HFFc6 (cell line): Measurements from ENCODE around the gene DRGX. TPM values are rescaled to one million over a fixed set of nuclear protein-coding genes. Genes with fewer than 3 reads are reported as not detected.

Experiments used
- DNase-seq: peaks from one replicate; pipeline ENCODE4 v3.0.0-alpha.2; 2018
- H3K27ac Mint-ChIP-seq: 2 replicates; pipeline ENCODE4 v1.8.0; 2020; ENCODE audit warnings: mild to moderate bottlenecking, mixed read lengths
- H3K27me3 Mint-ChIP-seq: 2 replicates; pipeline ENCODE4 v1.8.0; 2021; ENCODE audit warnings: mild to moderate bottlenecking, moderate library complexity, mixed read lengths; ENCODE audit not compliant: insufficient read depth
- H3K36me3 Mint-ChIP-seq: 2 replicates; pipeline ENCODE4 v1.8.0; 2021; ENCODE audit warnings: low read depth, mixed read lengths
- H3K4me1 Mint-ChIP-seq: 2 replicates; pipeline ENCODE4 v1.8.0; 2020; ENCODE audit warnings: low read depth, mixed read lengths
- H3K4me3 Mint-ChIP-seq: 2 replicates; pipeline ENCODE4 v1.8.0; 2020; ENCODE audit warnings: mild to moderate bottlenecking, moderate library complexity, mixed read lengths
- H3K9me3 Mint-ChIP-seq: 2 replicates; pipeline ENCODE4 v1.8.0; 2020; ENCODE audit warnings: mild to moderate bottlenecking, mixed read lengths
- CTCF ChIP-seq: fragments of 200-600 bp; sonication (generic); IDR thresholded peaks from 2 replicates; pipeline ENCODE4 v1.5.0; 2021; ENCODE audit warnings: antibody characterized with exemption, mild to moderate bottlenecking
- total RNA-seq, 6 experiments: library from RNA; stranded (reverse); fragmentation: NEBNext Ultra II Directional; extraction: Animal tissue kit (Norgen Biotek cat#: 25700); gene quantifications; 2 replicates in 1 of 6; 3 replicates in 5 of 6; pipeline ENCODE4 v1.2.3, GENCODE V29; 2021

The DRGX gene
- total RNA-seq, 6 experiments from 2014 or later = 0.10 to 0.35 (median 0.14) TPM; not detected in 1

GRCh38 chr10:49384268-49384953, 11.5 kb downstream of the DRGX start:
- Mint-ChIP-seq H3K4me1 (peaks cover 24% of the 10 kb centered on the region), H3K4me3 (no peak overlapping the region), H3K27me3 (peaks cover 37% of the 10 kb centered on the region), H3K36me3 (no peaks in the 10 kb centered on the region), H3K9me3 (no peaks in the 10 kb centered on the region), H3K27ac (no peak overlapping the region)
- no peak for DNase-seq
- no peak for TF ChIP-seq CTCF

GRCh38 chr10:49383853-49384252, 12.0 kb downstream of the DRGX start:
- H3K27ac Mint-ChIP-seq = no peak overlapping the region

GRCh38 chr10:49382826-49383225, 13.1 kb downstream of the DRGX start:
- Mint-ChIP-seq H3K9me3 (no peaks in the 10 kb centered on the region), H3K27me3 (peaks cover 29% of the 10 kb centered on the region), H3K4me3 (no peak overlapping the region), H3K4me1 (peaks cover 24% of the 10 kb centered on the region), H3K27ac (no peak overlapping the region), H3K36me3 (no peaks in the 10 kb centered on the region)
- no peak for TF ChIP-seq CTCF
- no peak for DNase-seq

More at GRCh38 chr10:49383853-49384252, 12.0 kb downstream of the DRGX start:
- peaks cover 35% of the 10 kb centered on the region for H3K27me3 Mint-ChIP-seq
- no peak overlapping the region for H3K4me3 Mint-ChIP-seq
- no peak for TF ChIP-seq CTCF
- DNase-seq = no peak
- peaks cover 24% of the 10 kb centered on the region for H3K4me1 Mint-ChIP-seq
- H3K36me3 Mint-ChIP-seq = no peaks in the 10 kb centered on the region
- no peaks in the 10 kb centered on the region for H3K9me3 Mint-ChIP-seq

GRCh38 chr10:49382226-49382625, 13.7 kb downstream of the DRGX start:
- Mint-ChIP-seq H3K27me3 (peaks cover 29% of the 10 kb centered on the region), H3K4me1 (peaks cover 20% of the 10 kb centered on the region)

GRCh38 chr10:49381111-49381900, 14.6 kb downstream of the DRGX start:
- no peaks in the 10 kb centered on the region for H3K9me3 Mint-ChIP-seq
- no peak for DNase-seq
- TF ChIP-seq CTCF = no peak
- H3K4me3 Mint-ChIP-seq = no peak overlapping the region
- H3K27me3 Mint-ChIP-seq = peaks cover 30% of the 10 kb centered on the region
- H3K27ac Mint-ChIP-seq = no peak overlapping the region
- H3K36me3 Mint-ChIP-seq = no peaks in the 10 kb centered on the region
- peaks cover 11% of the 10 kb centered on the region for H3K4me1 Mint-ChIP-seq

More at GRCh38 chr10:49382226-49382625, 13.7 kb downstream of the DRGX start:
- no peaks in the 10 kb centered on the region for H3K9me3 Mint-ChIP-seq
- TF ChIP-seq CTCF = no peak
- no peak overlapping the region for H3K27ac Mint-ChIP-seq
- no peak overlapping the region for H3K4me3 Mint-ChIP-seq
- H3K36me3 Mint-ChIP-seq = no peaks in the 10 kb centered on the region
- DNase-seq = no peak
